Measurements from ENCODE around the gene PLCB1.

PLCB1 gene

DNA sequence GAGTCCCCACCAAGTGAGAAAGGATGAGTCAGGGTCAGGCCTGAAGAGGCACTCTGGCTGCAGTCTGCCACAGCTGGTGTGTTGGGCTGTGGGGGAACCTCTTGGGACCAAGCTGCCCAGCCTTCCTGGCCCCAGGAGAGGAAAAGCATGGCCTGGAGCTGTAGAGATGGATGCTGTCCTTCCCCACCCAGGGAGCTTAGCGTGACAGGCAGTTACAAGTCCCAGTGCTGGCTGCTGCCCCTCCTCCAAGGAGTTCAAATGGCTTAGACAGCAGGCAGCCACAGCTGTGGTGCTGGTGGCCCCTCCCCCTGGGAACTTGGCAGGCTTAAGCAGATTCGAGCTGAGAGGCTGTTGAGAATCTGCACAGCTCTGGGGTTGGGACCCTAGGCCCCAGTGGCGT, 253.2 kb downstream of the PLCB1 start:
- peak; percentile 83 for DNase-seq

DNA sequence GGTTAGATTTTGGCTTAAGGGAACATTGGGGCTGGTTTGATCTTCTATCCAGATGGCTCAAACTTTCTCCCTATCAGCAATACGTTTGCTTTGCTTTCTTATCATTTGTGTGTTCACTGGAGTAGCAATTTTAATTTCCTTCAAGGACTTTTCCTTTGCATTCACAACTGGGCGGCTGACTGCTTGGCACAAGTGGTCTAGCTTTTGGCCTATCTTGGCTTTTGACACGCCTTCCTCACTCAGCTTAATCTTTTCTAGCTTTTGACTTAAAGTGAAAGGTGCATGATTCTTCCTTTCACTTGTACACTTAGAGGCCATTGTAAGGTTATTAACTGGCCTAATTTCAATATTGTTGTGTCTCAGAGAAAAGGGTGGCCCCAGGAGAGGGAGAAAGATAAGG, 254.9 kb downstream of the PLCB1 start:
- no peak for DNase-seq

DNA sequence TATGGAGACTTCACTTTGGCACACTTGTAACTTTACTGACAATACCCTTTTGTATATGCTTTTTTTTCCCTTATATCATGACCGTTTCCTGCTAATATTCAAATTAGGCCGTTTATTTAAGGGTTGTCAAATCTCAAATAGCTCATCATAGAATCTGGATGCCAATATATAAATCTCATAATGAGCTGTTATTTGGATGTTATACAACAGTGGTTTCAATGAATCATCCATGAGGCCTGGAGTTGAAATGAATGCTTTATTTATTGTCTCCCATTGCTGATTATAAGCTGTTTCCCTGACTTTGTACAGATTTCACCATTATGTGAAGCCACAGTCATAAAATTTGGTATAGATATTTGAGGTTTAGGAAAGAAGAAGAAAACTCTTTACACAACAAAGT, 256.1 kb downstream of the PLCB1 start:
- DNase-seq: peak; percentile 89

DNA sequence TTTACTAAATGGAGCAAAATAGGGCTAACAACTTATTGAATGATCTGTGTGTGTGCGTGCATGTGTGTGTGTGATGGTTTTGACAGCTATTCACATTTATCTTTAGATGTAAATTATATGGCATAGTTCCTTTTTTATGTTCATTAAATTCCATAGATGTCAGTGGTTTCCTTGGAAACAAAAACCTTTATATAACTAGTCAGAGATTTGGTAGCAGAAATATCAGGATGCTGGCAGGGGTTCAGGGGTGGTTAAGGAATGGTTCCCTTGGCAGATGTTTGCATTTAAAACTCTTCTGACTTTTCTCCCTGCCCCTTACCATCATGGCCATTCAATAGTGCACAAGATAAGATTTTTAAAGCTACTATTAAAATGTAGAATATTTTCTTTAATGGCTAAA, 256.6 kb downstream of the PLCB1 start:
- DNase-seq: peak; percentile 85

DNA sequence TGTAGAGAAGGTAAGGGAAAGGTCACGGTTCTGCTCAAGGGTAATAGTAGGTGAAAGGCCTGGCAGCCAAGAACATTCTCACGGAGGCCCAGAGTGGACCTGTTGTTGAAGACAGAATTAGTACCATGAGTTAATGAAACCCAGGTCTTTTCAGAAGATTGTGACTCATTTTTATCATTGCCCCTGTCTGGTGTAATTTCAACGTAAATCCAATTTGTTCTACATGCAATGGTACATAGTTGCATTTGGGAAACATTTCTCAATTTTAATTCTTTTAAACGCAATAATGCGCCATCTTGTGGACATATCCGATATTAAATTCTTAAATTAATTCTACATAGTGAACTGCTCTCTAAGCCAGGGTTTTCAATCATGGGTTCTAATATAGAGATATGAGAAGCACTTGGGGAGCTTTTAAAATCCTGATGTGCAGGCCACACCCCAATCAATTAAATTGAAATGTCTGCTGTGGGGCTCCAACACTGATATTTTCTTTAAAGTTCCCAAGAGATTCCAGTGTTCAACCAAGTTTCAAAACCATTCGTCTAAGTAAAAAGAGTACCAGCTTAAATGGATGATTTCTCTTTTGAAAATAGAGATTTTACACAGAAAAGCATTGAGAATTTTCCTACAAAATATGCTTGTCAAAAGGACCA, 257.4 kb downstream of the PLCB1 start:
- DNase-seq: peak; percentile 70

DNA sequence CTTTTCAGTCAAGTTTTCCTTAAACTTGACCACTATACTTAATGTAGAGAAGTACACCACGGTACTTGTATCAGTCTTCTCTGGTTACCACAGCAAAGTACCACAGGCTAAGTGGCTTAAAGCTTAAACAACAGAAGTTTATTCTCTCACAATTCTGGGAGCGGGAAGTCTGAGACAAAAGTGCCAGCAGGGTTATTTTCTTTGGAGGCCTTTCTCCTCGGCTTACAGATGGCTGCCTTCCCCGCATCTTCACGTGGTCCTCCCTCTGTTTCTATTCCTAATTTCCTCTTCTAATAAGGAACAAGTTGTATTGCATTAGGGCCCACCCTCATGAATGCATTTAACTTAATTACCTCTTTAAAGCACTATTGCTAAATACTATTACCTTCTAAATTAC, 258.0 kb downstream of the PLCB1 start:
- no peak for DNase-seq

DNA sequence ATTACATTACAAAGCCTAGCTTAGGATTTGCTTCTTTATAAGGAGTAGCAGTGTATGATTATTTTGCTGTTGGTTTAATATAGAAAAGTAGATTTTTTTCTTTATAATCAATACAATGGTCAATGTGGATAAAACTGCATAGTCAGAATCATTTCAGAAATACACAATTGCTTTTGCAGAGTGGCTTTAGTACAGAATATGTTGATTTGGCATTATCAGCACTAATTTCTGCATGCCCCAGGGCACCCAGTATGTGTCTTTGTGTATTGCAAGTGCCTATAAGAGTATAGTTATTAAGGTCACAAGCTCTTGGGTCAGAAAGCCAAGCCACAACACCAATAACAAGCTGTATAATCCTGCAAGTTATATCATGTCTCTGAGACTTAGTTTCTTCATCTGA, 258.4 kb downstream of the PLCB1 start:
- DNase-seq: no peak

DNA sequence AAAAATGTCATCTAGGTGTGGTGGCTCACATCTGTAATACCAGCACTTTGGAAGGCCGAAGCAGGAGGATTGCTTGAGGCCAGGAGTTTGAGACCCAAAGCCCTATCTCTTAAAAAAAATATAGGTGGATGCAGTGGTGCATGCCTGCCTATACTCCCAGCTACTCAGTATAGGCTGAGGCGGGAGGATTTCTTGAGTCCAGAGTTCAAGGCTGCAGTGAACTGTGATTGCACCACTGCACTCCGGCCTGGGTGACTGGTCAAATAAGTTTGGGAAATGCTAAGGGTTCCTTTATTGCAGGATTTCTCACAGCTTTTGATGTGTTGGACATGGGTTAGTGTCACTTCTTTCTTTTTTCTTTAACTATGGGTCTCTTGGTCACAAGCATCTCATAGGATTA, 261.3 kb downstream of the PLCB1 start:
- no peak for DNase-seq

DNA sequence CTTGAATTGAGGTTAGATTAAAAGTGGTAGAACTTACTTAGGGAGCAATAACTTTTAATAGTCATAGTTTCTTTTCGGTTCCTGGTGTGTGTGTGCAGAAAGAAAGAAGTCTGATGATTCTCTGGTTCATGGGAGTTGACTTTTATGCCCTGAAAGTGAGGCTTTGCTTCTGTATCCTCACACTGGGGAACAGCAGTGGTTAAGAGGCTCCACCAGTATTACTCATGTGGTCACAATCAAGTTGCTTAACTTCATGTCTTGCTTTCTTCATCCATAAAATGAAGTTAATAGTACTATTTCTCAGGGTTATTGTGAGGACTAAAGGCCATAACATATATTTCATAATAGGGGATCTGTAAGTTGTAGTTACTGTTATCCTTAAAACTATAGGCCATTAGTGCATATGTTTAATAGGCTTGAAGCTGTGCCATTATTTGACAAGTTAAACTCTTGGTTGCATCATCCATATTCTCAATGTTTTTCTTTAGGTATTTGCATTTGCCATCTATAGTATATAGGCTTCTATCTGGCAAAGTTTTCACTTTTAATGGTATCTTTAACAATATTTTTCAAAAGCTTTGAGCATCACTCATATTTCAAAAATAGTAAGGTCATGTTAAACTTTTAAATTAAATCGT, 262.4 kb downstream of the PLCB1 start:
- peak; percentile 61 for DNase-seq

DNA sequence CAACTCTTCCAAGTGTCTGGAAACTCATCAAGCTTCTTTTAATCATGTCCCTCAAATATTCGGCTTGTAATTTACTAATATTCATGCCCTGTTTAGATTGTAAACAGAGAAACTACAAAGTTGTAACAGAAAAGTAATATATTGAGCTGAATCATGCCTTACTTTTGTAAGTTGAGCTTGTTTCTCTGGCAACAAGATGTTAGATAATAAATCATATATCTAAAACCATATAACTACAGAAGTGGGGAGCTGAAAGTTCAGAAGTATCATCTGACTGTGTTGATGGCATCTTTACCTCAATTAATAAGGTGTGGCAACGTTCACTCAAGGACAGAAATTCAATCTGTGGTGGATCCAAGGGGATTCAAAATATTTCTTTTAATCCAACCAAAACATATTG, 263.9 kb downstream of the PLCB1 start:
- no peak for DNase-seq

DNA sequence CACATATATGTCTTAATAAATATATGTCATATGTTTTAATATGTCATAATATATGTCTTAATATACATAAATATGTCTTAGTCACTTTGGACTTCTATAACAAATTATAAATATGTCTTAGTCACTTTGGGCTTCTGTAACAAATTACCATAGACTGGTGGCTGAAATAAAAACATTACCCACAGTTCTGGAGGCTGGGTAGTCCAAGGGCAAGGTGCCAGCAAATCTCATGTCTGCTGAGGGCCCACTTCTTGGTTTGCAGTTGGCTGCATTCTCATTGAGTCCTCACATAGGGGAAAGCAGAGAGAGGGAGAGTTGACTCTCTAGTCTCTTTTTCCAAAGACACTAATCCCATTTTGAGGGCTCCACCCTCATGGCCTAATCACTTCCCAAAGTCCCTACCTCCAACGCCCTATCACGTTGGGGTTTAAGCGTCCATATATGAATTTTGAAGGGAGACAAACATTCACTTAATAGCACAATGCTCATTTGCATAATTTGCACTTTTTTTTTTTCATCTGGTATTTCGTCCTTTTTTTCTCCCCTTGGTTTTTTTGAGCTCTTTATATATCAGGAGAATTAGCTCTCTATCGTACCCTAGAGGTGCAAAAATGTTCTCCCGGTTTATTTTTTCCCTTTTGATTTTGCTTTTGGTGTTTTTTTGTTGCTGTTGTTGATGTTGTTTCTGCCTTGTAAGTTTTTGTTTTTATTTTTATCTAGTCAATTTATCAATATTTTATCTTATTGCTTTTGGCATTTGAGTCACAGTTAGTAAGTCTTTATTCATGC, 266.4 kb downstream of the PLCB1 start:
- no peak for DNase-seq

DNA sequence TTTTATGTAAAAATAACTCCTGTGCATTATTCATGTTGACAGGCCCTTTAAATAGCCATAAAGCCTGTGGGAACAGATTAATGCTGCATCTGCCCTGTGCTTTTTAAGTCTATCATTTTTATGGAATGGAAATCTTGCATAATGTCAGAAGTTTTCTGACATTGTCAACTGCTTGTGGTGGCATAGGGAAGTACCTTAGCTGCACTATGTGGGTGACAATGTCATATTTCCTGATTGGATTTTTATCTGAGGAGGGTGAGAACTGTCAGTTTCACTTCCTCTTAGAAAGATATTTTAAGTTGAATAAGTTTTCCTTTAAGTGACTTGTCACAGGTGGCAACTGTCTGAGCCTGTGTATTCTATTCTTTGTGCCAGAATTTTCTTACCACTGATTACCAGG, 267.9 kb downstream of the PLCB1 start:
- DNase-seq: no peak

DNA sequence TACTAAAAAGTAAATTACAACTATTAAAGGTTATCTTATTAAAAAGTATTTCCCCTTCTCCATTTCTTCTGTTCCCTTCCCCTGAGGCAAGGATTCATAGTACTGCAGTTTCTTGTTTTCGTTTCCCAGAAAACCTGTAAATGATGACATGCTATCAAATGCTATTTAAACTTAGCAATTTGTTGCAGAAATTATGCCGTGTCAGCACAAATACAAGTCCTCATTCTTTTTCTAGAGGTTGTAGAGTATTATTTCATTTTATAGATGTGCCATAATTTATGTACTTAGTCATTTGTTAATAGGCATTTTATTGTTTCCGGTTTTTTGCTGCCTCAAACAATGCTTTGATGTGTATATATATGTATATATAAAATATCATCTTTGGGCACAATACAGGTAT, 268.4 kb downstream of the PLCB1 start:
- DNase-seq: no peak

DNA sequence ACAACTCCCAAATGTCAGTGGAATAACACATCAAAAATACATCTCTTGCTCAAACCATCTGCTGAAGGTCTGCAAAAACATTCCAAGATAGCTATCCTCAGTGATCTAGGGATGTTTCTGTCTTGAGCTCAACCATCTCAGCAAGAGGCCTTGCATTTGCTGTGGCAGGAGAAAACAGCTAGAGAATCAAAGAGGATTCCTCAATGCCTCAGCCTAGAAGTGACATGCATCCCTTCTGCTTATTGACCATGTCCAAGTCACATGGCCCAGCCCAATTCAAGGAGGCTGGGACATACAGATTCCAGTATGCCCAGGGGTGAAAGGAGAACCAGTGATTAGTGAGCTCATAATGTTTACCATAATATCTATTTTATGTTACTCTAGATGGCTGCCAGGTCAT, 269.5 kb downstream of the PLCB1 start:
- peak; percentile 20 for DNase-seq

DNA sequence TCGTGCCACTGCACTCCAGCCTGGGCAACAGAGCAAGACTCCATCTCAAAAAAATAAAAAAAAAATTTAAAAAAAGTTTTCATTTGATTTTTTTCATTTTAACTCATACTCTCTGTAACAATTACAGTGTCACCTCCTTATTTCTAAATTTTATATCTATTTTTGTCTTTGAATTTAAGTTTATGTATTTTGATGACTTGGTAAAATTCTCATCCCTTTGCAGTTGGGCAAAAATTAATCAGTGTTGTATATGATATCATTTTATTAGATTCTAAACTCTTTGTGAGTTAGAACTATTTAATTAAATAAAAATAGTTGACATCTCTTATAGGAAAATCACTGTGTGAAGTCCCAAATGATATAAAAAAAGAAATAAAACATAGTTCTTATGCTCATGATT, 270.7 kb downstream of the PLCB1 start:
- no peak for DNase-seq

DNA sequence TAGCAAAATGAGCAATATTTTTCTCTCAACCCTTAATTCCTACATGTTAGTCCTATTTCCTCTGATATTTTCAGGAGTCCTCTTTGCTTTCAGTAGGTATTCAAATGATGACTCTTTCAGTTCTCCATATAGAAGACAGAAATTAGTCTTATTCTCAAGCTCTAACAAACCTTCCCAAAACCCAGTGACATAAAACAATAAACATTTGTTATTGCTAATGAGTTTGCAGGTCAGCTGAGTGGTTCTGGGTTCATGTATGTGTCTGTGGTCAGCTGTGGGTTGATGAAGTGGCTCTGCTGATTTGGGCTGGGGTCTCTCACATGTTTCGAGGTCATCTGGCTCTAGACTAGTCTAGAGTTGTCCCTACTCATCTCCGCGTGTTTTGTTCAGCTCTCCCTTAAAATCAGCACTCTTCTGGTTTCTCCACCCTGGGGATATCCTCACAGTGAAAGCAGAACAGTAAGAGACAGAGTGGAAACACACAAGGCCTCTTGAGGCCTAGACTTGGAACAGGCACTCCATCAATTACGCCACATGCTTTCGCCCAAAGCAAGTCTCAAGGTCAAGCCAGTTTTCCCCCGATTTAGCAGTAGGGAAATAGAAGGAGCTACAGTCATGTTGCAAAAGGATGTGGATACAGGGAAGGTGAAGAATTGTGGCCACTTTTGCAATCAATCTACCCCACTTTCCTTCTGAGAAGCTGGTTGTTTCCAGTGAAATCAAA, 273.0 kb downstream of the PLCB1 start:
- no peak for DNase-seq

DNA sequence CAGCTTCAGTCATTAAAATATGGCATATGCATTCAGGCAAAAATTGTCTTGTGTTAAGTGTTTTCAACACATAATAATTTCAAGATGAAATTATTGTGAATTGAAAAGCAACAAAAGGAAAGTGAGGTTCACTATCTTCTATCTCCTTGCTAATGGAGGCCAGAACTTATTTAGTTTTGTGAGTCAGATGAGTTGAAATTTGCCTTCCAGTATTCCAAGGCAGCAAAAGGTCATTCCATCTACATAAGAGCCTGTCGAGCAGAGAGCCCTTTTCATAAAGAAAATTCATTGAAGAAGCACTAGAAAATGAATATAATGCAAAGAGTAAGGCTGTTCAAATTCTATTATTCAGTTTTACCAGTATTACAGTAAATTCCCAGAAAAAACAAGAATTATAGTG, 274.3 kb downstream of the PLCB1 start:
- DNase-seq: no peak

DNA sequence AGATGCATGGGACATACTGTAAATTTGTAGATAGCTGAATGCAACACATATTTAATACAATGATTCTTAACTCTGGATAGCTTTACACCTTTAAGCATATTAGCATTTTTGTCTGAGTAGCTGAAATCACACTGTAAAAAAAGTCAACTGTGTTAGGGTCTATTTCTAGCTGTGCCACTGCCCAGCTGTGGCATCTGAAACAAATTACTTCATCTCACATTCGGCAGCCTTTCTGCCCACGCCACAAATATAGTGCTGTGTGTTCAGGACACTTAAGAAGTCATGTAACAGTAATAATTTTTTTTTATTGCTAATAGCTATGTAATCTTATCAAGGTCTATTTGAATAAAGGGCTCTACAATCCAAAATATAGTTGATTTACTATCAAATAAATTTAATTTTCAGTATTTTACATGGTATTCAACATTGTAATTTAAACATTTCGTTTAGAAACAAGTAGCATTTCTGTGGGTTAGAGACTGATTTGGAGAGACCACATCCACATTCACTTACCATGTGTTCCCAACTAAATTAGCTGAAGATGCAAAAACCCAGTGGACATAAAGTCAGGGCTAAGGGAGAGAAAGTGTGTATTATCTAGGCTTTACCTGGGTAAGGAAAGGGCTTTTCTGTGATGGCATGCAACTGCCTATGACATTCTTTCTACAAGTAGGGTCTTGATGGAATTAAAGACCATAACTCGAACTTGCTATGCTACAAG, 276.7 kb downstream of the PLCB1 start:
- DNase-seq: no peak

DNA sequence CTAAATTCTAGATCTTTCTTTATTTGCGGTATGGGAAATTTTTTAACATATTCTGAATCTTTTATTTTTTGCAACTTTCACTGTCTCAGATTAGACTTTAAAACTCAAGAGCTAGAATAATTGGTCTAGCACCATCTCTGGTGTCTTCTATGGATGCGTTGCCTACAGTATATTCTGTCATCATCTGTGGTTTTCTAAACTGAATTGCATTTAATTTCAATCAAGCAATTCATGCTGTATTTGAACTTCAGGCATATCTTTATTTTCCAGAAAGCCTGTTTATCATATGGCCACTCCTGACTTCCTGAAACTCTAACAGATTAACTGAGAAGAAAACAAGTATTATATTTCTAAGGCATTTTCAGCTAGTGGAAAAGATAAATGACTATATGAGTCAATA, 281.6 kb downstream of the PLCB1 start:
- DNase-seq: no peak

DNA sequence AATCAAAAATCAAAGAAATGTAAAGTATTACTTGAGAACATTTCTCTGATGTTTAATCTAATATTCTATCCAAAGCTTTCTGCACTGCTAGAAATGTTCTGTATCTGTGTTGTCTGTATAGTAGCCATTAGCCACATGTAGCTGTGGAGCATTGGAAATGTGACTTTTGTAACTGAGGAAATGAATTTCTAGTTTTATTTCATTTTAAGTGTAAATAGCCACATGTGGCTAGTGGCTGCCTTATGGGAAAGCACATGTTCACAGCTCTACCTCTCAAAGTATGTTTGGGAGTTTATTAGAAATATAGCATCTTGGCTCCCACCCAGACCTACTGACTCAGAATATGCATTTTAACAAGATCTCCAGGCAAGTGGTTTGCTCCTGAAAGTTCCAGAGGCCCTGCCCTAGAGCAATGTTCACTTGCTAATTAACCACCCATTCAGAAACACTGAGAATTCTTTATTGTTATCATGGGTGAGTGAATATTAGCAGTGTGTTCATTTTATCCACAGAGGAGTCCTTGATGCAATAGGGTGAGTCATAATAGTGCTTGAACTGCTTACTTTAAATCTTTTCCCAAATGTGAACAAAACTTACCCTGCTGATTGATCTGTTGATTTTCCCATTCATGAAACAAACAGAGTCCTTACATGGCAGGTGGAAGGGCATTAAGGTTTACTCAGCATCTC, 282.7 kb downstream of the PLCB1 start:
- peak; percentile 60 for DNase-seq

DNA sequence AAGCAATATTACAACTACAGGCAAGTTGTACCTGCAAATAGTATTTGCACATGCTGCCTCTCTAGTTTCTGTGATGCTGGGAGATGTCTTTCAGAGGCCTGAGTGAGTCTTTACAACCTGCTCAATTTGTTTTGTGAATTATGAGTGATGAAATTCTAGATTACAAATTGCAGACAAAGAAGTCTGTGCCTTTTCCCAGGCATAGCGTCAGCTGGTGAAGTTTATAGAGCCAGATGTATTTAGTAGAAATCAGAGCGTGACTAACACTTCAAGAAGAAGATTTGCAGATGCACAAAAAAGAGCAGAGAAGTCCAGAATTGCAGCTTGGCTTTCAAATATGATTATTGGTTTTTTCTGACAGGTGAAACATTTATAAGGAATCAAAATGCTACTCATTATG, 289.9 kb downstream of the PLCB1 start:
- peak; percentile 39 for DNase-seq

DNA sequence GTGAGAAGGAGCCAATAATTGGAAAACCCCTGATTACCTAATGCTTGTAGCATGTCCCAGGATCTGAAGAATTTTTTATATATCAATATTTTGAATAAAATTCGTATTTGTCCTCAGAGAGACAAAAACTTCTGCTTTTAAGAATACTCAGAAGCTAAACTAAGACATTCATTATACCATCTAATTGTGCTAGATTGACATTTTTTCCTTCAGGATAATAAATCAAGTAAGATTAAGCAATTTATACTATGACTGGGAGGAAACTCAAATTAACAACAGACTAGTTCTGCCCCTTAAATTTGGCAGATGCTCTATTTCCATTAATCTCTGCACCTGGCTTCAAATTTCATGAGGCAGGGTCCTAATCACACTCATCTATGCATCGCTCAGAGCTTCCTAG, 291.4 kb downstream of the PLCB1 start:
- no peak for DNase-seq

Data from fibroblast of upper back skin (primary cell).